GM18498 (cell line): ENCODE results near the gene CRY2.

ENCODE experiments used
- ATAC-seq: cut with Tn5 transposase; IDR thresholded peaks from one replicate; pipeline ENCODE4 v1.9.1; 2021; ENCODE audit warnings: mild to moderate bottlenecking, moderate library complexity; ENCODE audit not compliant: unreplicated experiment

CRY2 gene

DNA sequence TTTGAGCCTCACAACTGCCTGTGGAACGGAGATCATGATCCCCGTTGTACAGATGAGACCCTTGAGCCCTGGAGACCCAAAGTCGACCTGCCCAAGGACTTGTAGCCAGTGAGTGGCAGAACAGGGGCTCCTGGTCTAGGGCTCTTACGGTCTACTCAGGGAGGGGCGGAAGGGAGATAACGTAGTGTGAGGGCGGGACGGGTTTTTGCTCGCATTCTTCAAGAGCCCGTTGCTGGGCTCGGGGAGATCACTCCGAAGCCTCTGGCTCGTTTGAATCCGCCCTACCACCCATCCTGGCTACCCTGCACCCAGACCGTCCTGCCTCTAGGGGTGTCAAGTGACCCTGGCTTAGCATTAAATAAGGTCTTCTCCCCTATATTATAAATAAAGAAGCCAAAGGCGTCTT, 639 bp downstream of the CRY2 start:
- ATAC-seq: peak; percentile 9

DNA sequence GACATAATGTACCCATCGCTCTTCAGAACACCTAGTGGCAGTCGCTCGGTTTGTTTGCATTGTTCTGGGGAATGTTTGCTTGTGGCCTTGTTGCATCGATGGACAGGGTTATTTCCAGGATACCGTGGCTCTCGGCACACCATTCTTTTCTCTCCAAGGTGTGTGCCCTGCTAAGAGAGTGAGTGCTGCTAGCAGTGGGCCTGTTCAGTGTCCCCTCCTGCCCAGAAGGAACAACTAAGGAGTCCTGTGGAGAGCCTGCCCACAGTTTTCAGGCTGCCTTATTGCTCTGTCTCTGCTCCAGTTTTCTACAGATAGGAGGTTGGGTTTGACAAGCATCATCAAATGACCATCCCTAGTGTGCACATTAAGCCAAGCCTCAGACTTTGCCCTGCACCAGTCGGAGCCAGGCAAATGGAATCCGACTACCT, 1.4 kb downstream of the CRY2 start:
- ATAC-seq: no peak

DNA sequence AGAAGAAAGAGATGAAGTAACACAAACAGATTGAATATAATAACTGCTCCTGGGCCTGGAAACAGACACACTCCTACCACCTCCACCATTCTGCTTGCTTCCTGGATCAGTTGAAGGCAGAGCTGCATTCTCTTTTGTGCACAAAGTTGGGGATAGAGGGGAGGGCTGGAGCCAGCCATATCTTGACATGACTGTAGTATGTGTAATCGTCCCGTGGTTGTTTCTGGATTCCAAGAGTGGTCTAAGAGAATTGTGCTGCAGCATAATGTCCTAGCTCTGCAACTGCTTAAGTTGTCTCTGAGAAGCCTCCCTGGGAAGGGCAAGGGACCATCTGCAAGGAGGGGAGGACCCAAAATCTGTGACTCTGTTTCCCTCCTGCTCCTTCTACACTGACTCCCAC, 3.2 kb downstream of the CRY2 start:
- no peak for ATAC-seq

DNA sequence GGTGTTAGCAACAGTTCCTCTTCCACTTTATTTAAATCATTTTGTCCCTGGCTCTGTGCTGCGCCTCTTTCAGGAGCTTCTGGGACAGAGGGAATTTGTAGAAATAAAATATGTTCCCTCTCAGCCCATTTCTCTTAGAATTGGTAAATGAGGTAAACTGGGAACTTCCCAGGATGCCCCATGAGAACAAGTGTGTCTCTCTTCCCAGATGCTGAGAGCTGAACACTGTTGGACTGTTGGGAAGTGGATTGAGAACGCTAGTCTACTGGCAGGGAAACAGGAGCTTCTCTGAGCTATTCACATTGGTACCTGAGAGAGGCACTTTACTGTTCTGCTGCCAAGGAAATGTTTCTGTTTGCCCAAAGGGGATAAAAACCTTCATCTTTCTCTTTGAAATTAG, 4.0 kb downstream of the CRY2 start:
- ATAC-seq: no peak

DNA sequence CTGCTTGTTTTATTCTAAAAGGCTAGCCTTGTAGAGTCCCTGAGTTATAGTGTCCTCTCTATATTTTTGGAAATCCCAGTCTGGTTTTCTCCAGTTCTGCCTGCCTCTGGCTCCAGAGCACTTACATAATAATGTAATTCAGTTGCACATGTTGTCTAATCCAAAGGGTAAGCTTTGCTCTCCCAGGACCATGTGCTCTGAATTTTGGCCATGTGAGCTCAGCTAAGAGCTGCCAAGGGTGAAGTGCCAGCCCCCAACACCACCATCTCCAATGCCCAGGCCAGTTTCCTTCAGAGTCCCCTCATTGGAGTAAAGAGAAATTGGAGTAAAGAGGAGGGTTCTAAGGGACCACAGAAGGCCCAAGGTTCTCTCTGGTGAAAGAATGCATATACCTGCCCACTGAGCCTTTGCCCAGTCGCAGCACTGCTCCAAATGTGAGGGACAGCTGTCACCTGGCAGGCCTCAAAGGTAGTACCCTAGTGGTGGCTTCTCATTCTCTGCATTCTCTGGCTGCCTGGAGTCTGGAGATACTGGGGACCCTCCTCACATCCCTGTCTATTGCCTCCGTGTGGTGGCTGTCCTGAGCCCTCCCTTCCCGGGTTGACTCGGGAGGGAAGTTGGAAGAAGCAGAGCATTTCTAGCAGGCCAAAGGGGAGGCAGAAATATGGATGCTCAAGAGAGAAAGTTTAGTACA, 4.9 kb downstream of the CRY2 start:
- ATAC-seq: peak; percentile 21

DNA sequence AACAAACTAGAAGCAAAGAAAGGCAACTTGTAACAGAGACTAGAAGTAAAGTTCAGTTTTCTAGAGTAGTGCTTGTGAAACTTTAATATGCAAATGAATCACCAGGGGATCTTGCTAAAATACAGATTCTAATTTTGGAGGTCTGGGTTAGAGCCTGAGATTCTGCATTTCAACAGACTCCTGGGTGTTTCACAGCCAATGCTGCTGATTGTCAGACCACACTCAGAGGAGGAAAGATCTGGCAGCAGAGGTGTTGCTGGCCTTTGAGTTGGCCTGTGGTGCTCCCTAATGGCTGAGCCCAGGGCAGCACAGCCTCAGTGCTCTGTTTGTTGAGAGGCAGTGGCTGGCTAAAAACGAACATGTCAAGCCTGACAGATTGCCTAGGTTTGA, 5.4 kb downstream of the CRY2 start:
- peak; percentile 52 for ATAC-seq

DNA sequence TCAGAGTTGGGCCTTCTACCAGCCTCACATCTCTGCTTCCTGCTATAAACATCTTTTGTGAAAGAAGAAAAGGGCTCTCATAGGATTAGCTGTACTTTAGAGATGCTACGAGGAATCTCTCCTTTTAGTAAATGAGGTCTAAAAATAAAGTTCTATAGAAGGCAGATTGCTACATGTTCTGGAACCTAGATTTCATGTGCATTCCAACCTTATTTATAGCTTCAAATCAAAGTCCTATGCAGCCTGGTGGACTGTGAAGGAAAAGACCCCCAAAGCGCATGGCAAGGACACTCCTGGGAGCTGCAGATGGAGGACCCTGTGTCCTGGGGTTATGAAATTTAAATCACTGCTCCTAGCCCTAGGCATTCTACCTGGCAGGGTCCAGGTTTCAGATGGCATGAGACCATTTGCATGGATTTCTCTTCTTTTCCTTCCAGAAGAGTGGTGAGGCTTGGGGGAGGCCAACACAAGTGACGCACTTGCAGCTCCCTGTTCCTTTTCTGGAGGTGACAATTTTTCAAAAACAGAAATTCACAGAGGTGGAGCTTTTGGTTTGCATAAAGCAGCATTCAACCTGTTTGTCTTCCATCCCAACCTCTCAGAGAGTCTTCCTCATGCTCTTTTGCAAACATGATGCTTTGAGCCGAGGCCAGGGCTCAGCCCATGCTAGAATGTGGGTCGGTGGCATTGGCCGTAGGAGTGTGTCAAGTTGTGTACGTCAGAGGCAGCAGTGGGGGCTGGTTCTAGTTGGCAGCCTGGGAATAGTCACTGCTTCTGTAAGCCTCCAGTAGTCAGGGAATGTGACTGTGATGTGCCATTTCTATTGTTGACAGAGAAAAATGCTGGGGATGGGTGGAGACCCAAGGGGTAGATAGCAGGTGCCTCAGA, 6.3 kb downstream of the CRY2 start:
- no peak for ATAC-seq

DNA sequence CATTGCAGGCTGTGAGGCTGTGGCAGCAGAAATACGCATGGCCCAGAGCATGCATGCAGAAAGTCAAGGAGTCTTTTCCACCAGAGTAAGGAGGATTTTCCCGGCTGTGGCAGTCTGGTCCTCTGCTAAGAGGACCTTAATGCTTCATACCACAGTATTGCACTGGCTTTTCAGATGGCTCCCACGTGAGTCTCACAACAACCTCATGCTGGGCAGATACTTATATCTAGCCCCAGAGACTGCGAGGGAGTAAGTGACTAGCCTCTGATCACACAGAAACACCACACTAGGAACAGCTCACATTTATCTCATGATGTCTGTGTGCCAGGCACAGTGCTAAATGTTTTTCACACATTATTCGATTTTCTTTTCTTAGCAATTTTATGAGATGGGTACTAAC, 8.0 kb downstream of the CRY2 start:
- ATAC-seq: no peak

DNA sequence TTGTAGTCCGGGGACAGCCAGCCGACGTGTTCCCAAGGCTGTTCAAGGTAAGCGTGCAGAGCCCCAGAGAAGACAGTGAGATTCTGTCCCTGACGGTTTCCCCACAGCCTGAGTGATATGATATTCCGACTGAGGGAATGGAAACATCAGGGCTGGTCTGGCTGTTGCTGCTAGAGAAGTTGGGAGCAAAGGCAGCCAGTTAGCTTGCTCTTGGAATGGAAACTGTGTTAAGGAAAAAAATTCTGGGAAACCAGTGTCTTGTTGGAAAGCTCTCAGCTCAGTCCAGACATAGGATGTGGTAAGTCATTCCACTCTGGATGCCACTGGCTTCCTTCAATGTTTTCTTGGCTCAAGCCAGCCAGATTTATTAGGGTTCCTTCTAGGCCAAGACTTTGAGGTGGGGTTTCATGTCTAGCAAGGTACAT, 8.8 kb downstream of the CRY2 start:
- ATAC-seq: no peak

DNA sequence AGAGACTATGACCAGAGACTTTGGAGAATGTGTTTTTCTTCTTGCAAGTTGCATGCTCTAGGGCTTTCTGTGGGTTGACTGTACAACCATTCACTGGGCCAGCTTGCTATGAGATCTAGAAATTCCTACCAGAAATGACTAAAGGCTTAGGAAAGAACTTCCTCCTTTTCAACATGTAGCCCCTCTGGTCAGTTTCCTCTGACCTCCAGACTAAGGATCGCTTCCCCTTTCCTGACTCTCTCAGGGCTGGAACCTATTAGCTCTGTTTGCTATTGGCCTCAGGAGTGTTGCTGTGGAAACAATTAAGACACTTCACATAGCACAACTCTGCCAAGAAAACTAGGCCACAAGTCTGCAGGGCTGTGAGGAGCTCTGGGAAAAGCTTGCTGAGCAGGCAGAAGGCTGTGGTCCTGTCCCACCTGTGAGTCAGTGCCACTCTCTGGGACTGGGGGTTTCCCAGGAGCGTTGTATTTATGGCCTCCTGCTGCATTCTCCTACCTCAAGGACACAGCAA, 10.7 kb downstream of the CRY2 start:
- no peak for ATAC-seq

DNA sequence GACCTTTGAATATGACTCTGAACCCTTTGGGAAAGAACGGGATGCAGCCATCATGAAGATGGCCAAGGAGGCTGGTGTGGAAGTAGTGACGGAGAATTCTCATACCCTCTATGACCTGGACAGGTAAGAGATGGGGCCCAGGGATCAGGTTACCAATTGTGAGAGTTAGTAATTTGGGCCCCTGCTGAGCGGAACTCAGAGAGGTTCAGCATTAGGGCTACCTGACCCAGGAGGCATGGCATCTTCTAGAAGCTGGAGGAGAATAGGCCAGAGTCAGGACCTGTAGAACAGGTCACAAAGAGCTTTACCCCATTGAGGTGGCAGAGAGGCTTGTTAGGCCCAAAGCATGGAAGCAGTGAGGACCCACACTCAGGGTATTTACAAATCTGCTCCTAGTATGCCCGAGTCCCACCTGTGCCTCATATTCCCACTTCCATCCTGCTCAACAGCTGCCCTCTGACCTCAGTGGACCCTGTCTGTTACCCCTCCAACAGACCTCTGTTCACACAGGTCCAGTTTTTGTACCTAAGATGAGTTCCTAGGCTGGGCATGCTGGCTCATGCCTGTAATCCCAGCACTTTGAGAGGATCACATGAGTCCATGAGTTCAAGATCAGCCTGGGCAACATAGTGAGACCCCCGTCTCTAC, 11.6 kb downstream of the CRY2 start:
- ATAC-seq: no peak

DNA sequence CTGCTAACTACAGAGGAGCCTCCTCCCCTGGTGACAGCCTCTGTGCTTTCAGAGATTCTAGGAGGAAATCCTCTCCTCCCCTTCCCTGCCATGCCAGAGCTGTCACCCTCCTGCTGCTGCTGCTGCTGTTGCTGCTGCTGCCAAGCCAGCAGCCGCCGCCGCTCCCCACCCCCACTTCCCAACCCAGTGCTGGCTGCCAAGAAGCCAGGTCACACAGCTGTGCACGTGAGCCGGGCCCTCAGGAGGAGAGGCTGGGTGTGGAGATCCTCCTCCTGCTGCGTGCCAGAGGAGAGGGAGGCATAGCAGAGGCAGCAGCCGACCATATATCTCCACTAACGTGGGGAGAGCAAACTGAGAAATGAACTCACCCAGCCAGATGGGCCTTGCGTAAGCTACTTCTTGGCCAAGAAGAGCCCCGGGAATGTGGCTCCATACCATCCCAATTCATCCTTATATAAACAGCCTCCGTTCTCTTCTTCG, 12.4 kb downstream of the CRY2 start:
- ATAC-seq: no peak

DNA sequence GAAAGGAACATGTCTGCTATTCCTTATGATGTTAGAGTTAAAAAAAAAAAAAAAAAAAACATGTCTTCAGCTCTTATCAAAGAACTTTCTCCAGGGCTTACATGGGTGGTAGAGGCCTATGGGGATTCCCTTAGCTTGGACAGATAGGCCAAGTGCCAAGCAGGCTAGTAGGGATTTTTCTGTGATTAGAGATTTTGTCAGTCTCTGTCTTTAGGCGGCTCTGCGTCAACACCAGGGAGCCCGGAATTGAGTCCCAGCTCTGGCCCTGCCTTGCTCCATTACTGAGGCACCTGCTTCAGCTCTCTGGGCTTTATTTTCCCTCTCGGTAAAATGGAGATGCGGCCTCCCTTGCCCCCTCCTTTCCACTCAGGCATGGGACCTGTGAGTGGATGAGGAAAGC, 13.1 kb downstream of the CRY2 start:
- ATAC-seq: no peak

DNA sequence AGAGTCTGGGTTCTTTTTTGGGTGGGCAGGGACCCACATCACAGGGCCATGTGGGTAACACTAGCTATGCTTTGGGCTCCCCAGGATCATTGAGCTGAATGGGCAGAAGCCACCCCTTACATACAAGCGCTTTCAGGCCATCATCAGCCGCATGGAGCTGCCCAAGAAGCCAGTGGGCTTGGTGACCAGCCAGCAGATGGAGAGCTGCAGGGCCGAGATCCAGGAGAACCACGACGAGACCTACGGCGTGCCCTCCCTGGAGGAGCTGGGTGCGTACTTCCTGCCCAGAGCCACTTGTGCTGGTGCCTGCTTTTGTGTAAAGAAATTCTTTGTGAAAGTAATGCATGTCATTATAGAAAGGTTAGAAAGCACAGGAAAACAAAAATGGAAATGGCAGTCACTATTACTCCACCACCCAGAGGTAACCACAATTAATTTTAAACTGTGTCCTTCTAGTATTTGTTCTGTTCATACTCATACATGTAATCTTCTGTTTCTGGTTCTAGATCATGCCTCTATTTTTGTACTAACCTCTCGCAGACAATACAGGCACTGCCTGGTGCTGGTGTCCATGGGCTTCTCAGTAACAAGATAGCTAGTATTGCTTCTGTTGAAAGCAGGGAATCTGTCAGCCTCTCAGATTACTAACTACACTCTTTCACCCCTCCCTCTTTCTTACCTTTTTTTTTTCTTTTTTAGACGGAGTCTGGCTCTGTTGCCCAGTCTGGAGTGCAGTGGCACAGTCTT, 13.7 kb downstream of the CRY2 start:
- ATAC-seq: no peak

DNA sequence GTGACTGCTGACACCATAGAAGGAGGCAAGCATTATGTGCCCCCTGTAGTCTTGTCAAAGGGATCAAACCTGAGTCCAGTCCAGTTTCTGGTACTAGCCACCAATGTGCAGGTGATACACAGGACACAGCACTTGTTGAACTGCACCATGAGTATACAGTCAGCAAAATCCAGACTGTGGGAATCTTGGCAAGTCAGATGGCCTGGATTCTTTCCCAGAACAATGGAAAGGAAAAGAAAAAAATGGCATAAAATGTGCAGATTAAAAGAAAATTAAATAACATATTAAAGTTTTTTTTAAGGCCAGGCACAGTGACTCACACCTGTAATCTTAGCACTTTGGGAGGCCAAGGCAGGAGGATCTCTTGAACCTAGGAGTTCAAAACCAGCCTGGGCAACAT, 16.8 kb downstream of the CRY2 start:
- no peak for ATAC-seq

DNA sequence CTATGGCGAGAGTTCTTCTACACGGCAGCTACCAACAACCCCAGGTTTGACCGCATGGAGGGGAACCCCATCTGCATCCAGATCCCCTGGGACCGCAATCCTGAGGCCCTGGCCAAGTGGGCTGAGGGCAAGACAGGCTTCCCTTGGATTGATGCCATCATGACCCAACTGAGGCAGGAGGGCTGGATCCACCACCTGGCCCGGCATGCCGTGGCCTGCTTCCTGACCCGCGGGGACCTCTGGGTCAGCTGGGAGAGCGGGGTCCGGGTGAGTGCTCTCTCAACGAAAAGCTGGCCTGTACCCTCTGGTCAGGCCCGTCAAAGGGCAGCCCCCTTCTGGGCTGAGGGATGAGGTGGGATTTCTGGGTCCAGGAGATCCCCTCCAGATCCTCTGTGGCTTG, 22.3 kb downstream of the CRY2 start:
- no peak for ATAC-seq

DNA sequence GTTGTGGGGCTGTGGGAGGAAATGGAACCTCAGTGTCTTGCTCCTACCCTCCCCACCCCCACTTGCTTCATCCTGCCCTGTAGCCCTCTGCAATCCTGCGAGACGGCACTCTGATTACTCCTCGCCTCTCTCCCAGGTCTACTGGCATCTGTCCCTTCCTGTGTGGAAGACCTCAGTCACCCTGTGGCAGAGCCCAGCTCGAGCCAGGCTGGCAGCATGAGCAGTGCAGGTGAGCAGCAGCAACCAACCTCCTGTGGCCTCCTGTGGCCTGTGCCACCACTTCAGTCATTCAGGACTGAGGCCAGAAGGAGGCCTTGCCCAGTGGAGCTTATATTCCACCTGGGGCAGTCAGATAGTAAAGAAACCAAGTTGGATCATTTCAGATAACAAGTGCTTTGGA, 23.4 kb downstream of the CRY2 start:
- no peak for ATAC-seq

DNA sequence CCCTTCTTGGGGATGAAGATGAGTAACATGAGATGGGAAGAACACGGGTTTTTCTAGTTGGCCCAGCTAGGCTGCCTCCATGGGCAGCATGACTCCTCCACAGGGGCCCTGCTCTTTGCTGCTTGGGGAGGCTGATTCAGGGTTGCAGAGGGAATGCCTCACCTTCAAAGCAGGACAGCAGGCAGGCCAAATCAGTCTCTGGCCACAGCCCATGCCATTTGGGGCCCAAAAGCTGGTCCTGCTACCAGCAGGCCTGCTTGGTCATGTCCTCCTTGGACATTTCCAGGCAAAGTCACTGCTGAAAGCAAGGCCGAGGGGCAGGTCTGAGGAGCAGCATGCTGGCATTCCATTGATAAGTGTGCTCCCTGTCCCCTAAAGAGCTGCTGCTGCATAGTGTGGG, 24.4 kb downstream of the CRY2 start:
- ATAC-seq: no peak

DNA sequence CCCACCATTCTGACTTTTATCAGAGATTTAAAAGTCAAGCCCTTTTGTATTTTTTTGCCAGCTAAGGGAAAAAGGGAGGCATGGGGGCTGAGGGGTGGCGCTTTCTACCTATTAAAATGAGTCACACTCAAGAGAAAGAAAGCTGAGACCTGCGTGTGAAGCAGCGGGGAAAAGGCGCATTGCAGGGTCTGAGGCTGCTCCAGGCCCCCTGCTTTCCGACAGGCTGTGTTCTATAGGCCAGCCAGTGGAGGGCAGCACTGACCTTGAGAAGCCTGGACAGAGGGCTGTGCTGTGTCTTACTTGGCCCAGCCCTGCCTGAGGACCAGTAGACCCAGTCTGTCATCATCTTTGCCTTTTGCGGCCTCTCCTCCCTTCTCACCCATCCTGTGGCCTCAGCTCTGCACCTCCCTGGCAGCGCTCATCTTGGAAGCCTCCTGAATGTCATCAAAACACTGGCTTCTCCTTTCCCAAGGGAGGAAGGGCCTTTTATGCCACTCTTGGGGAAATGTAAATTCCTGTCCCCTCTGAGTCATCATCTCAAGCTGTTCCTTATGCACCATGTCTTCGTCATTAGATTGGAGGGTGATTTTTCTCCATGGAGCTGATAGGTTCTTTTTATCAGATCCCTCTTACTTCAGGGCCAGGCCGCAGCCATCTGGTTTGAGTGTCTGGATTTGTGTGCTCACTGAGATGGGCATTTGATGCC, 25.5 kb downstream of the CRY2 start:
- ATAC-seq: no peak

DNA sequence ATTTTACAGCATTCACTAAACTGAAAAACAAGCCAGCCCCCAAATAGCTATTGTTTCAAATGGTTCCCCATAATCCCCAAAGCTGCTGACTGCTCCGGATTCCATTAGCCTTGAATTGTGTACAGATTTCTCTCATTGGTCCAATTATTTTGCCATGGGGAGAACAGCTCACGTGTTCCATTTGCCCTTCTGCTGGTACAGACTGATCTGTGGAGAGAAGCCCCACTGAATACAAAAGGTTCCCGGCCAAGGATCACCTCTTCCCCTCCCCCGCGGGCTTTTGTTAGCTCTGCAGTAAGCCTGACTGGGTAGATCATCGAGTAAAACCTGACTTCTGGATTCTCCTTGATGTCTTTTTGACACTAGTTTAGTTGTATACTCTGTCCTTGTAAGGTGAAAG, 29.1 kb downstream of the CRY2 start:
- no peak for ATAC-seq
